Stimulated activated CD4-positive, alpha-beta T cell treated with anti-CD3 and anti-CD28 coated beads, Interleukin-15, amount 100 ng/mL, for 48 hours (primary cell): Measurements from ENCODE around the gene MEG3.

Source experiments
- DNase-seq, 2 donors: peaks; one replicate each; pipeline ENCODE4 v3.0.0-alpha.2; 2020; ENCODE audit warnings: low read depth in 2 of 2

Gene MEG3

GRCh38 chr14:100895411-100895810 is 69.5 kb downstream of the MEG3 start:
- no peak for DNase-seq

- no peak for DNase-seq
These were observed 70.6 kb downstream of the MEG3 start for GRCh38 chr14:100896369-100897060.

GRCh38 chr14:100898465-100898864 is 72.5 kb downstream of the MEG3 start:
- DNase-seq: no peak

- DNase-seq: no peak
These were observed 73.3 kb downstream of the MEG3 start for GRCh38 chr14:100898935-100899883.

GRCh38 chr14:100899884-100900771 is 74.2 kb downstream of the MEG3 start:
- DNase-seq: no peak

- peak in 1 of 2 donors; percentile 13 for DNase-seq
These were observed 75.0 kb downstream of the MEG3 start for GRCh38 chr14:100900837-100901390.

GRCh38 chr14:100901391-100902183 is 75.7 kb downstream of the MEG3 start:
- no peak for DNase-seq

- DNase-seq: no peak
These were observed 76.6 kb downstream of the MEG3 start for GRCh38 chr14:100902295-100903133.

GRCh38 chr14:100903134-100903468 is 77.2 kb downstream of the MEG3 start:
- DNase-seq: no peak

- DNase-seq: no peak
These were observed 77.8 kb downstream of the MEG3 start, which contains the start of gene RTL1 for GRCh38 chr14:100903672-100904185. RTL1 (minus strand) TSS chr14:100903722; CDS start chr14:100884788, 18,934 bp downstream.

GRCh38 chr14:100904307-100905087 is 78.6 kb downstream of the MEG3 start:
- no peak for DNase-seq

GRCh38 chr14:100905166-100905565 is 79.2 kb downstream of the MEG3 start:
- no peak for DNase-seq

GRCh38 chr14:100906420-100906819 is 80.5 kb downstream of the MEG3 start:
- DNase-seq: no peak

GRCh38 chr14:100907240-100907639 is 81.3 kb downstream of the MEG3 start:
- no peak for DNase-seq

- DNase-seq: no peak
These were observed 83.5 kb downstream of the MEG3 start for GRCh38 chr14:100909439-100909838.
